ENCODE measurements around the gene SLCO2B1.

GRCh38 chr11:75114465-75114864, 36.4 kb upstream of the SLCO2B1 start:
- TF ChIP-seq CTCF (IDR thresholded peaks at IDR 0.05) (no peak), POLR2A (IDR thresholded peaks at IDR 0.05) (no peak)

All from upper lobe of left lung (tissue), 4 donors.